HFFc6 (cell line): ENCODE data around the gene ANKRD1. TPM values are rescaled to one million over a fixed set of nuclear protein-coding genes. Genes with fewer than 3 reads are reported as not detected.
"Not testable (repeated sequence)": the region's sequence is repeated elsewhere in the genome, so short reads cannot be mapped to it uniquely, and the experiment has no call there.

ENCODE experiments used
- DNase-seq: peaks from one replicate; pipeline ENCODE4 v3.0.0-alpha.2; 2018
- H3K27ac Mint-ChIP-seq: 2 replicates; pipeline ENCODE4 v1.8.0; 2020; ENCODE audit warnings: mild to moderate bottlenecking, mixed read lengths
- H3K27me3 Mint-ChIP-seq: 2 replicates; pipeline ENCODE4 v1.8.0; 2021; ENCODE audit warnings: mild to moderate bottlenecking, moderate library complexity, mixed read lengths; ENCODE audit not compliant: insufficient read depth
- H3K36me3 Mint-ChIP-seq: 2 replicates; pipeline ENCODE4 v1.8.0; 2021; ENCODE audit warnings: low read depth, mixed read lengths
- H3K4me1 Mint-ChIP-seq: 2 replicates; pipeline ENCODE4 v1.8.0; 2020; ENCODE audit warnings: low read depth, mixed read lengths
- H3K4me3 Mint-ChIP-seq: 2 replicates; pipeline ENCODE4 v1.8.0; 2020; ENCODE audit warnings: mild to moderate bottlenecking, moderate library complexity, mixed read lengths
- H3K9me3 Mint-ChIP-seq: 2 replicates; pipeline ENCODE4 v1.8.0; 2020; ENCODE audit warnings: mild to moderate bottlenecking, mixed read lengths
- CTCF ChIP-seq: fragments of 200-600 bp; sonication (generic); IDR thresholded peaks from 2 replicates; pipeline ENCODE4 v1.5.0; 2021; ENCODE audit warnings: antibody characterized with exemption, mild to moderate bottlenecking
- total RNA-seq, 6 experiments: library from RNA; stranded (reverse); fragmentation: NEBNext Ultra II Directional; extraction: Animal tissue kit (Norgen Biotek cat#: 25700); gene quantifications; 2 replicates in 1 of 6; 3 replicates in 5 of 6; pipeline ENCODE4 v1.2.3, GENCODE V29; 2021

Gene ANKRD1
- total RNA-seq, 6 experiments from 2014 or later: 4.9 to 15.8 (median 5.9) TPM

DNA sequence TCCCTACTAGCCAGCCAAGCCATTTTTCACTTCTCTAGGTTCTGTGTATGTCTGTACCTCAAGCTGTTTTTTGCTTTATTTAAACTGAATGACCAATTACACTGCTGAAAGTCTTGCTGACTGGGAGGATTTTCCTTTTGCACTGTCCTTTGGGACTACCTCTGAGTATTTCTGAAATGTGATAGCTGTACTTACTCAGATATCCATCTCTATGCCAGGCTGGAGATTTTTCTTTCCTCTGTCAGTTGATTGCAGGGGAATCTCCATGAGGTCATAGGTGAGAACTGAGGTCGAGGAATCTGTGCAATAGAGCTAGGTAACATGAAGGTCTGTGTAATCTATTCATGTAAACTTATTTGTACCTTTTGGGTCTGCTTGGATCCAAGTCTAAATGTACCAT, 38.9 kb upstream of the ANKRD1 start:
- Mint-ChIP-seq H3K4me3 (no peak overlapping the region; the same call in 1 of the 2 replicates), H3K4me1 (peaks cover 62% of the 10 kb centered on the region), H3K36me3 (peaks cover 4% of the 10 kb centered on the region; the same call in 1 of the 2 replicates), H3K27me3 (no peaks in the 10 kb centered on the region), H3K9me3 (no peaks in the 10 kb centered on the region), H3K27ac (peak overlapping the region; percentile 87)
- DNase-seq: no peak
- no peak for TF ChIP-seq CTCF

- Mint-ChIP-seq H3K27ac (no peak overlapping the region), H3K27me3 (no peaks in the 10 kb centered on the region), H3K4me3 (no peak overlapping the region), H3K9me3 (peaks cover 3% of the 10 kb centered on the region; the same call in 1 of the 2 replicates), H3K4me1 (peaks cover 53% of the 10 kb centered on the region), H3K36me3 (peaks cover 8% of the 10 kb centered on the region)
- no peak for DNase-seq
- no peak for TF ChIP-seq CTCF
Measured at GRCh38 chr10:90958781-90959180, 37.9 kb upstream of the ANKRD1 start.

DNA sequence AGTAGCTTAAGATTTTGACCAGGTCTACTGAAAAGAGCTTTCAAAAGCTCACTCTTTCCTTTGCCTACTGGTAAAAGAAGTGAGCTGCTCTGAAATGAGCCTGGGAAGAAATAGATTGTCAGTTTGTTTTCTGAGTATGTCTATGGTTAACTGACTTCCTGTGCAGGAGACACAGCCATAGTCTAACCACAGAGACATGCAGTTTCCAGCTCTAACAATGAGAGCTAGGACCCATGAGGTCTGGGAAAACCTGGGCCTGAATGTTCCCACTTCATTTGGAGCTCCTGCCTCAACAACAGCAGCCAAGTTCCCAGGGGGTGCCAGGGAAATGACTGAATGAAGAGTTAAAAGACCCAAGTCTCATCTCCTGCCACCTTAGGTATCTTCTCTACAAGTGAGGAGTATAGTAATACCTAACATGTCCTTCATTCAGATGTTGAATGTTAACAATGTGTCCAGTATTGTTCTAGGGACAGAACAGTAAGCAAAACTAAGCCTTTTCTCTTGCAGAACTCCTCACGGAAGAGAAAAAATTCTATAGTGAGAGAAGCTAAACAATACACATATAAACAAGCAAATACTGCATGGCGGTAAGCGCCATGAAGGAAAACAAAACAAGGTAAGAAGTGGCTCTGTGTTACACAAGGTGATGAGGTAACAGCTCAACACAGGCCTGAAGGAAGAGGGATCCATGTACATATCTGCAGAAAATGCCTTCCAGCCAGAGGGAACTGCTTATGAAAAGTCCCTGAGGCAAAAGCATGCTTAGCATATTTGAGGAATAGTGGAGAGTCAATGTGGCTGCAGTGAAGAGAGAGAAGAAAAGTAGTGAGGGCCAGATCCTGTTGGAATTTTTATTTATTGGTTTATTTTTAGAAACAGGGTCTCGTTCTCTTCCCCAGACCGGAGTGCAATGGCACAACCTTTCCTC, 26.4 kb upstream of the ANKRD1 start:
- H3K4me3 Mint-ChIP-seq: peak overlapping the region; percentile 16
- H3K36me3 Mint-ChIP-seq: peaks cover 18% of the 10 kb centered on the region
- no peak for TF ChIP-seq CTCF
- DNase-seq: peak; percentile 67
- H3K4me1 Mint-ChIP-seq: peaks cover 63% of the 10 kb centered on the region
- H3K27ac Mint-ChIP-seq: peak overlapping the region; percentile 72
- peaks cover 16% of the 10 kb centered on the region; the same call in 1 of the 2 replicates for H3K9me3 Mint-ChIP-seq
- H3K27me3 Mint-ChIP-seq: no peaks in the 10 kb centered on the region

- peaks cover 76% of the 10 kb centered on the region for H3K4me1 Mint-ChIP-seq
- no peaks in the 10 kb centered on the region for H3K27me3 Mint-ChIP-seq
- H3K36me3 Mint-ChIP-seq: peaks cover 5% of the 10 kb centered on the region; the same call in 1 of the 2 replicates
- peak overlapping the region; percentile 55; the same call in 1 of the 2 replicates for H3K27ac Mint-ChIP-seq
- peaks cover 8% of the 10 kb centered on the region; the same call in 1 of the 2 replicates for H3K9me3 Mint-ChIP-seq
- no peak for DNase-seq
- no peak overlapping the region for H3K4me3 Mint-ChIP-seq
- no peak for TF ChIP-seq CTCF
Measured at GRCh38 chr10:90945491-90946070, 24.7 kb upstream of the ANKRD1 start.

DNA sequence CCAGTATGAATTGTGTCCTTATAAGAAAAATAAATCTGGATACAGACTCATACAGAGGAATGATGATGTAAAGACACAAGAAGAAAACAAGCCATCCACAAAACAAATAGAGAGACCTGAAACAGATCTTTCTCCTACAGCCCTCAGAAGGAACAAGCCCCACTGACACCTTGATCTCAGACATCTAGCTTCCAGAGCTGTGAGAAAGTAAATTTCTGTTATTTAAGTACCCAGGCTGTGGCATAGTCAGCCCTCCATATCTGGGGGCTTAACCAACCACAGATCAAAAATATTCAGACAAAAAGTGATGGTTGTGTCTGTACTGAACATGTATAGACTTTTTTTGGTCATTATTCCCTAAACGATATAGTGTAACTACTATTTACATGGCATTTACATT, 23.9 kb upstream of the ANKRD1 start:
- Mint-ChIP-seq H3K27ac (no peak overlapping the region), H3K4me3 (no peak overlapping the region), H3K27me3 (no peaks in the 10 kb centered on the region), H3K36me3 (peaks cover 5% of the 10 kb centered on the region; the same call in 1 of the 2 replicates), H3K9me3 (peaks cover under 1% of the 10 kb centered on the region; the same call in 1 of the 2 replicates), H3K4me1 (peaks cover 82% of the 10 kb centered on the region)
- no peak for TF ChIP-seq CTCF
- no peak for DNase-seq

- 0 out of 2 replicates have a peak overlapping the region, but pooled peaks have one; percentile 15 for H3K27ac Mint-ChIP-seq
- peaks cover 84% of the 10 kb centered on the region for H3K4me1 Mint-ChIP-seq
- not testable (repeated sequence) for H3K4me3 Mint-ChIP-seq, H3K36me3 Mint-ChIP-seq, H3K9me3 Mint-ChIP-seq, DNase-seq, H3K27me3 Mint-ChIP-seq
Measured at GRCh38 chr10:90942980-90943379, 22.1 kb upstream of the ANKRD1 start.
